GM21528 (cell line): ENCODE data around the gene TXNDC2.
"Not testable (repeated sequence)": the region's sequence is repeated elsewhere in the genome, so short reads cannot be mapped to it uniquely, and the experiment has no call there.

Experiments used
- ATAC-seq: cut with Tn5 transposase; IDR thresholded peaks from one replicate; pipeline ENCODE4 v1.9.1; 2021; ENCODE audit warnings: mild to moderate bottlenecking, moderate library complexity; ENCODE audit not compliant: unreplicated experiment, low FRiP score

Gene TXNDC2

GRCh38 chr18:9885170-9886004 is at the start of gene TXNDC2:
TXNDC2 (plus strand) TSS chr18:9885973; CDS start chr18:9886681, 708 bp downstream.
- no peak for ATAC-seq

- ATAC-seq = no peak
Measured at GRCh38 chr18:9838144-9838877, 47.5 kb upstream of the TXNDC2 start.

- ATAC-seq = no peak
Measured at GRCh38 chr18:9839211-9839610, 46.6 kb upstream of the TXNDC2 start.

GRCh38 chr18:9839853-9840252 is 45.9 kb upstream of the TXNDC2 start:
- ATAC-seq = no peak

GRCh38 chr18:9841752-9842151 is 44.0 kb upstream of the TXNDC2 start:
- ATAC-seq = no peak

- no peak for ATAC-seq
Measured at GRCh38 chr18:9842448-9842847, 43.3 kb upstream of the TXNDC2 start.

GRCh38 chr18:9845256-9845655 is 40.5 kb upstream of the TXNDC2 start:
- ATAC-seq = no peak

GRCh38 chr18:9846162-9846925 is 39.4 kb upstream of the TXNDC2 start:
- no peak for ATAC-seq

- no peak for ATAC-seq
Measured at GRCh38 chr18:9848170-9848879, 37.4 kb upstream of the TXNDC2 start.

GRCh38 chr18:9849407-9850283 is 36.1 kb upstream of the TXNDC2 start:
- ATAC-seq = no peak

- no peak for ATAC-seq
Measured at GRCh38 chr18:9850309-9850708, 35.5 kb upstream of the TXNDC2 start.

- no peak for ATAC-seq
Measured at GRCh38 chr18:9851511-9851910, 34.3 kb upstream of the TXNDC2 start.

- ATAC-seq = no peak
Measured at GRCh38 chr18:9852266-9853081, 33.3 kb upstream of the TXNDC2 start.

GRCh38 chr18:9854801-9855676 is 30.7 kb upstream of the TXNDC2 start:
- ATAC-seq = no peak

GRCh38 chr18:9855681-9856080 is 30.1 kb upstream of the TXNDC2 start:
- no peak for ATAC-seq

GRCh38 chr18:9856092-9856491 is 29.7 kb upstream of the TXNDC2 start:
- ATAC-seq = no peak

- not testable (repeated sequence) for ATAC-seq
Measured at GRCh38 chr18:9857479-9857998, 28.2 kb upstream of the TXNDC2 start.
